Measurements from ENCODE around the gene LMOD2.

GRCh38 chr7:123655614-123656013, at the start of gene LMOD2:
- TF ChIP-seq TAF1 (IDR thresholded peaks at IDR 0.05; ENCODE audit: borderline replicate concordance, low read depth, low read length) (no peak), POLR2A (IDR thresholded peaks at IDR 0.05; ENCODE audit: low read depth, low read length) (no peak)

All from GM12892 (cell line).